Measurements from ENCODE around the gene TTLL4.

Gene TTLL4

GRCh38 chr2:218780851-218781690, 70.4 kb downstream of the TTLL4 start:
- H3K9ac ChIP-seq (ENCODE audit: low read length): no peak overlapping the region
- H3K27me3 ChIP-seq (ENCODE audit: low read depth, low read length): no peaks in the 10 kb centered on the region
- H3K4me3 ChIP-seq (ENCODE audit: low read length): no peak overlapping the region
- no peak for TF ChIP-seq EZH2phosphoT487 (IDR thresholded peaks at IDR 0.05; ENCODE audit: low read depth)
- TF ChIP-seq CTCF (IDR thresholded peaks at IDR 0.05; ENCODE audit: low read depth, low read length): no peak
- no peaks in the 10 kb centered on the region for H3K79me2 ChIP-seq (ENCODE audit: low read length)
- no peak overlapping the region for H3K4me2 ChIP-seq (ENCODE audit: low read length)
- H3K36me3 ChIP-seq (replicated peaks; ENCODE audit: low read depth, low read length): no peaks in the 10 kb centered on the region
- no peaks in the 10 kb centered on the region for H4K20me1 ChIP-seq (ENCODE audit: insufficient read depth, low read length)
- no peaks in the 10 kb centered on the region for H3K9me3 ChIP-seq (ENCODE audit: insufficient read depth, low read length)
- H2AFZ ChIP-seq (ENCODE audit: low read depth, low read length): no peak overlapping the region
- H3K4me1 ChIP-seq (ENCODE audit: low read length): no peaks in the 10 kb centered on the region
- no peak overlapping the region for H3K27ac ChIP-seq (ENCODE audit: low read length)

DNA sequence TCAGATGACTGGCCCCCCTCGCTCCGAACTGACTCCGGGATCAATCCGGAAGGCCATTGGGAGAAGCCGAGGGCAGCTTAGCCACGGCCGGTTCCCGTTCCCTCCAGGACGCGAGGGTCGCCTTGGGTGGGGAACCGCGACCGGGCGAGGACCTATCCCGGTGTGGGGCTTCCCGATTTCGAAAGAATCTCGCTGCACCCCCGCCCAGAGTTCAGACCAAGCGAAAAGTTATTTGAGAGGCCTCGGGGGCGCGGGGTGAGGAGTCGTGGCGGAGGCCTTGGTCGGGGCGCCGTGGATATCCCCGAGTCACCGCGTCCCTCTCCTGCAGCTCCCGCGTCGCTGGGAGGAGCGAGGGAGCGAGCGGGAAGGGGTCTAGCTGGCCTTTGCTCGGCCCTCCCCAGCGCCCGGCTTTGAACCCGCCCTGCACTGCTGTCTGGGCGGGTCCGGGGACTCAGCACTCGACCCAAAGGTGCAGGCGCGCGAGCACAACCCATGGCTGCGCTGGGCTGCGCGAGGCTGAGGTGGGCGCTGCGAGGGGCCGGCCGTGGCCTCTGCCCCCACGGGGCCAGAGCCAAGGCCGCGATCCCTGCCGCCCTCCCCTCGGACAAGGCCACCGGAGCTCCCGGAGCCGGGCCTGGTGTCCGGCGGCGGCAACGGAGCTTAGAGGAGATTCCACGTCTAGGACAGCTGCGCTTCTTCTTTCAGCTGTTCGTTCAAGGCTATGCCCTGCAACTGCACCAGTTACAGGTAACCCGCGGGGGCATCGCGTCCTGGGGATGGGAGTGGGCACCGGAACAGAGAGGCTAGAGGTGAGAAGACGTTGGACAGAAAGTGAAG, 71.3 kb downstream of the TTLL4 start, which contains the start of gene CYP27A1:
TSS of gene CYP27A1 (plus strand) at position 457 of the 837 bp plus-strand sequence. CDS start at position 493, 36 bp downstream.
- no peak within 1 kb of the TSS for H3K27ac ChIP-seq (ENCODE audit: low read length)
- H3K4me2 ChIP-seq (ENCODE audit: low read length): no peak within 1 kb of the TSS
- H4K20me1 ChIP-seq (ENCODE audit: insufficient read depth, low read length): no peaks in the 10 kb centered on the region
- no peaks in the 10 kb centered on the region for H3K36me3 ChIP-seq (replicated peaks; ENCODE audit: low read depth, low read length)
- H3K4me1 ChIP-seq (ENCODE audit: low read length): no peaks in the 10 kb centered on the region
- no peaks in the 10 kb centered on the region for H3K79me2 ChIP-seq (ENCODE audit: low read length)
- no peak within 1 kb of the TSS for H3K4me3 ChIP-seq (ENCODE audit: low read length)
- H3K27me3 ChIP-seq (ENCODE audit: low read depth, low read length): no peaks in the 10 kb centered on the region
- no peaks in the 10 kb centered on the region for H3K9me3 ChIP-seq (ENCODE audit: insufficient read depth, low read length)
- TF ChIP-seq CTCF (IDR thresholded peaks at IDR 0.05; ENCODE audit: low read depth, low read length): no peak
- no peak for TF ChIP-seq EZH2phosphoT487 (IDR thresholded peaks at IDR 0.05; ENCODE audit: low read depth)
- no peak within 1 kb of the TSS for H2AFZ ChIP-seq (ENCODE audit: low read depth, low read length)
- no peak within 1 kb of the TSS for H3K9ac ChIP-seq (ENCODE audit: low read length)

DNA sequence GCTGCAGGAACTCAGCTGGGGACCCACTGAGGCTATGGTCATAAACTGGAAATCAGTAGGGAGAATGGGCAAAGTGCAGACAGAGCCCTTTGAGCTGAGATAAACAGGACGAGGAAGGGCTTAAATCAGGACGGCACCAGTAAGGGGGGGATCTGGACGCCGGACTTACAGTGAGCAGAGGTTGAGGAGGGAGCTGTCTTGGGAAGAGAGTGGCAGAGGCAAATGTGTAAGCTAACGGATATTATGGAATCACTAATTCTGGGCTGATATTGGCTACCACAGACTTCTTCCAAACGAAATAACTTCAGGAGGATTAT, 71.9 kb downstream of the TTLL4 start:
- no peaks in the 10 kb centered on the region for H3K27me3 ChIP-seq (ENCODE audit: low read depth, low read length)
- H3K9ac ChIP-seq (ENCODE audit: low read length): no peak overlapping the region
- H3K36me3 ChIP-seq (replicated peaks; ENCODE audit: low read depth, low read length): no peaks in the 10 kb centered on the region
- TF ChIP-seq EZH2phosphoT487 (IDR thresholded peaks at IDR 0.05; ENCODE audit: low read depth) (no peak), CTCF (IDR thresholded peaks at IDR 0.05; ENCODE audit: low read depth, low read length) (no peak)
- no peak overlapping the region for H3K4me2 ChIP-seq (ENCODE audit: low read length)
- H3K9me3 ChIP-seq (ENCODE audit: insufficient read depth, low read length): no peaks in the 10 kb centered on the region
- no peaks in the 10 kb centered on the region for H3K79me2 ChIP-seq (ENCODE audit: low read length)
- no peak overlapping the region for H3K4me3 ChIP-seq (ENCODE audit: low read length)
- H3K4me1 ChIP-seq (ENCODE audit: low read length): no peaks in the 10 kb centered on the region
- H4K20me1 ChIP-seq (ENCODE audit: insufficient read depth, low read length): no peaks in the 10 kb centered on the region
- H3K27ac ChIP-seq (ENCODE audit: low read length): no peak overlapping the region
- no peak overlapping the region for H2AFZ ChIP-seq (ENCODE audit: low read depth, low read length)

GRCh38 chr2:218783688-218784087, 73.1 kb downstream of the TTLL4 start:
- Histone ChIP-seq H3K4me3 (ENCODE audit: low read length) (no peak overlapping the region), H3K4me2 (ENCODE audit: low read length) (no peak overlapping the region), H3K27me3 (ENCODE audit: low read depth, low read length) (no peaks in the 10 kb centered on the region), H3K9me3 (ENCODE audit: insufficient read depth, low read length) (no peaks in the 10 kb centered on the region), H3K79me2 (ENCODE audit: low read length) (no peaks in the 10 kb centered on the region), H3K9ac (ENCODE audit: low read length) (no peak overlapping the region), H4K20me1 (ENCODE audit: insufficient read depth, low read length) (no peaks in the 10 kb centered on the region), H3K27ac (ENCODE audit: low read length) (no peak overlapping the region), H3K4me1 (ENCODE audit: low read length) (no peaks in the 10 kb centered on the region), H3K36me3 (replicated peaks; ENCODE audit: low read depth, low read length) (no peaks in the 10 kb centered on the region), H2AFZ (ENCODE audit: low read depth, low read length) (no peak overlapping the region)
- TF ChIP-seq CTCF (IDR thresholded peaks at IDR 0.05; ENCODE audit: low read depth, low read length) (no peak), EZH2phosphoT487 (IDR thresholded peaks at IDR 0.05; ENCODE audit: low read depth) (no peak)
